Ovary (tissue), 9 donors: Measurements from ENCODE around the gene SHISA8. TPM values are rescaled to one million over a fixed set of nuclear protein-coding genes. Genes with fewer than 3 reads are reported as not detected.
"Not testable (repeated sequence)": the region's sequence is repeated elsewhere in the genome, so short reads cannot be mapped to it uniquely, and the experiment has no call there.

Experiments
- DNase-seq, 5 donors: peaks; one replicate each; pipeline ENCODE4 v3.0.0-alpha.2; 2019 to 2020
- H3K27ac ChIP-seq, 2 donors: fragments of 200-600 bp; one replicate each; pipeline versions ENCODE4 v1.5.1 to v1.8.0; 2019 to 2022
- H3K27me3 ChIP-seq: fragments of 200-600 bp; one replicate; pipeline ENCODE4 v1.8.0; 2022
- H3K36me3 ChIP-seq: fragments of 200-600 bp; sonication (generic); one replicate; pipeline ENCODE4 v1.5.1; 2019
- H3K4me1 ChIP-seq: one replicate; pipeline ENCODE4 v1.8.1; 2013; ENCODE audit warnings: mild to moderate bottlenecking, moderate library complexity; ENCODE audit not compliant: insufficient read depth
- H3K4me3 ChIP-seq: fragments of 200-600 bp; sonication (generic); one replicate; pipeline ENCODE4 v1.5.1; 2017
- H3K9me3 ChIP-seq, 2 donors: fragments of 200-600 bp in 1 of 2; sonication (generic) in 1 of 2; one replicate each; pipeline versions ENCODE4 v1.5.1 to v1.8.1; 2013 to 2019; ENCODE audit warnings: mild to moderate bottlenecking in 1 of 2, moderate library complexity in 1 of 2
- CTCF ChIP-seq, 3 donors: fragments of 450-650 bp in 2 of 3; fragments of 200-600 bp in 1 of 3; IDR thresholded peaks; one replicate each; pipeline versions ENCODE4 v1.5.1 to v1.8.0; 2016 to 2022; ENCODE audit warnings: antibody characterized with exemption in 3 of 3, mild to moderate bottlenecking in 1 of 3
- EP300 ChIP-seq: sonication (generic); formaldehyde crosslinking; IDR thresholded peaks from one replicate; pipeline ENCODE4 v1.6.1; 2017; ENCODE audit warnings: antibody characterized with exemption
- POLR2A ChIP-seq: fragments of 450-650 bp; IDR thresholded peaks from one replicate; pipeline ENCODE4 v1.6.1; 2017; ENCODE audit warnings: antibody characterized with exemption, mild to moderate bottlenecking, moderate library complexity
- WGBS, 3 donors: extraction: QIAGEN DNeasy Blood & Tissue Kit in 1 of 3; methylation state at CpG; one replicate each; pipeline versions ENCODE4 v1.1.5 to v1.1.7; 2013 to 2017; 5-methylcytosine and 5-hydroxymethylcytosine counted together
- intact Hi-C, 4 donors: fragments of 100-400 bp; cut with DNase I; formaldehyde crosslinking; loops; one replicate each; pipeline versions ENCODE4 v1.11.0 to v1.15.1; 2022 to 2023
- polyA plus RNA-seq, 2 donors: library from polyadenylated mRNA; stranded (reverse); fragments of 200-250 nt in 1 of 2; fragments of 350-450 nt in 1 of 2; fragmentation: Illumina TruSeq in 1 of 2; extraction: RNeasy Lipid Tissue Mini Kit (QIAGEN cat#74804) in 1 of 2; gene quantifications; one replicate each; pipeline ENCODE4 v1.2.3, GENCODE V29; 2013 to 2014
- total RNA-seq, 7 donors: library from RNA; depleted of rRNA in 2 of 7; stranded (reverse); fragments of >200 nt in 2 of 7; fragmentation: NEBNext Ultra II Directional in 3 of 7; extraction: Animal tissue kit (Norgen Biotek cat#: 25700) in 3 of 7; gene quantifications; one replicate each; pipeline versions ENCODE4 v1.1.0 to v1.2.4, GENCODE V29; 2016 to 2023
- donor health status: DM: no; HTN: no; CAD: no; lungs with moderate emphysema.
- donor health status: DM: no; HTN: no; CAD: no.
- donor health status: Bipolar disorder and iron deficiency.
- donor health status: DM: yes; HTN: yes; CAD: no.
- donor health status: DM: no; HTN: no; CAD: no.
- donor health status: DM: yes; HTN: yes; CAD: no.

The SHISA8 gene
- total and polyA plus RNA-seq, 9 donors: 0.46 TPM; not detected in 8

- Histone ChIP-seq H3K4me1 (peaks cover 1% of the 10 kb centered on the region), H3K4me3 (no peak overlapping the region), H3K27ac (no peak overlapping the region), H3K36me3 (no peaks in the 10 kb centered on the region), H3K9me3 (no peaks in the 10 kb centered on the region), H3K27me3 (no peaks in the 10 kb centered on the region)
- DNase-seq: no peak
- 83 to 89% (median 85%) methylated on average over 2 of the region's 2 CpGs for WGBS, 3 donors
- intact Hi-C loops: no loop called here
- no peak for TF ChIP-seq POLR2A
- no peak for TF ChIP-seq CTCF (IDR thresholded peaks at IDR 0.05)
- no peak for TF ChIP-seq EP300
Observed at GRCh38 chr22:41952713-41953112, 37.8 kb upstream of the SHISA8 start.

GRCh38 chr22:41951898-41952474 is 37.1 kb upstream of the SHISA8 start, which contains the start of gene SMIM45:
Gene SMIM45, plus strand, starts transcription at chr22:41952150.
- DNase-seq: no peak
- intact Hi-C loops: no loop called here
- TF ChIP-seq CTCF (IDR thresholded peaks at IDR 0.05) (no peak), EP300 (no peak), POLR2A (no peak)
- no peaks in the 10 kb centered on the region for H3K4me1 ChIP-seq
- no peak within 1 kb of the TSS for H3K27ac ChIP-seq
- WGBS, 3 donors: 45 to 61% (median 60%) methylated on average over 15 to 16 of the region's 16 CpGs
- H3K9me3 ChIP-seq: no peaks in the 10 kb centered on the region
- H3K36me3 ChIP-seq: no peaks in the 10 kb centered on the region
- H3K4me3 ChIP-seq: no peak within 1 kb of the TSS
- no peaks in the 10 kb centered on the region for H3K27me3 ChIP-seq

- H3K9me3 ChIP-seq: no peaks in the 10 kb centered on the region
- TF ChIP-seq EP300 (no peak), POLR2A (no peak), CTCF (IDR thresholded peaks at IDR 0.05) (no peak)
- H3K4me3 ChIP-seq: no peak overlapping the region
- no peaks in the 10 kb centered on the region for H3K36me3 ChIP-seq
- H3K4me1 ChIP-seq: peaks cover 4% of the 10 kb centered on the region
- DNase-seq: no peak
- 85 to 92% (median 90%) methylated on average over 7 of the region's 7 CpGs for WGBS, 3 donors
- no peaks in the 10 kb centered on the region for H3K27me3 ChIP-seq
- H3K27ac ChIP-seq: no peak overlapping the region
- intact Hi-C loops: loop anchor here in 2 of 4 donors (10.0 kb wide), 1 partner anchor 125 kb away; no protein-coding TSS in a partner anchor
Observed at GRCh38 chr22:41949297-41949965, 34.6 kb upstream of the SHISA8 start.

- not testable (repeated sequence) for H3K4me3 ChIP-seq, DNase-seq, H3K27me3 ChIP-seq, H3K27ac ChIP-seq, H3K4me1 ChIP-seq, H3K36me3 ChIP-seq, H3K9me3 ChIP-seq
- 84 to 89% (median 86%) methylated on average over 8 of the region's 8 CpGs for WGBS, 3 donors
- intact Hi-C loops: loop anchor here in 2 of 4 donors (10.0 kb wide), 1 partner anchor 124 kb away; no protein-coding TSS in a partner anchor
Observed at GRCh38 chr22:41948928-41949296, 34.0 kb upstream of the SHISA8 start.

- no peaks in the 10 kb centered on the region for H3K36me3 ChIP-seq
- H3K4me3 ChIP-seq: no peak overlapping the region
- WGBS, 3 donors: 89 to 93% (median 92%) methylated on average over 2 of the region's 2 CpGs
- no peak for DNase-seq
- H3K27ac ChIP-seq: no peak overlapping the region
- TF ChIP-seq POLR2A (no peak), EP300 (no peak), CTCF (IDR thresholded peaks at IDR 0.05) (no peak)
- no peaks in the 10 kb centered on the region for H3K27me3 ChIP-seq
- H3K4me1 ChIP-seq: peaks cover 4% of the 10 kb centered on the region
- H3K9me3 ChIP-seq: no peaks in the 10 kb centered on the region
- intact Hi-C loops: loop anchor here in 2 of 4 donors (10.0 kb wide), 1 partner anchor 123 kb away; no protein-coding TSS in a partner anchor
Observed at GRCh38 chr22:41948142-41948541, 33.3 kb upstream of the SHISA8 start.
